HepG2 (cell line): ENCODE data around the gene MYH7. TPM values are rescaled to one million over a fixed set of nuclear protein-coding genes. Genes with fewer than 3 reads are reported as not detected.

Experiments
- ATAC-seq: fragments of 200-7000 bp; cut with Tn5 transposase; 3 replicates; pipeline ENCODE4 v1.9.1; 2020; ENCODE audit warnings: mild to moderate bottlenecking, moderate library complexity
- BruUV-seq: library from RNA; stranded (reverse); fragments of 400-500 nt; replicated peaks from 2 replicates; lab custom pipeline; 2021; lab: Mats Ljungman, UMichigan
- CTCF ChIA-PET: fragments of 300-600 bp; formaldehyde crosslinking; extraction: SDS; loops from one replicate; lab custom pipeline; 2021; ENCODE audit warnings: low total read pairs, inconsistent platforms, low intra/inter-chr PET ratio; lab: Yijun Ruan, JAX
- POLR2A ChIA-PET: fragments of 350-600 bp; sonication (Branson Sonifier 250); formaldehyde crosslinking; loops from one replicate; lab custom pipeline; 2020; ENCODE audit warnings: antibody characterized with exemption, inconsistent platforms; lab: Yijun Ruan, JAX
- DNase-seq: peaks from one replicate; pipeline ENCODE4 v3.0.0-alpha.2; 2015; ENCODE audit warnings: low spot score
- FAIRE-seq: peaks from 3 replicates; lab custom pipeline; 2011; peaks lifted over from hg19 to GRCh38; lab: Jason Lieb, UNC
- H2AFZ ChIP-seq: one replicate; pipeline ENCODE4 v1.6.1; 2011; ENCODE audit warnings: low read length, inconsistent platforms
- H3K27ac ChIP-seq: fragments of 300-600 bp; 3 replicates; pipeline ENCODE4 v1.8.0; 2011; ENCODE audit warnings: mixed run types, mild to moderate bottlenecking, mixed read lengths, low read length, inconsistent platforms; ENCODE audit not compliant: insufficient read depth; ENCODE audit errors: extremely low read length
- H3K27me3 ChIP-seq, 2 experiments: fragments of 200-600 bp in 1 of 2; 2 replicates in 1 of 2; 3 replicates in 1 of 2; pipeline versions ENCODE4 v1.6.0 to v1.8.0; 2011; ENCODE audit warnings: low read length in 2 of 2, mild to moderate bottlenecking in 2 of 2, moderate library complexity in 2 of 2, inconsistent platforms in 1 of 2; ENCODE audit not compliant: insufficient read depth in 2 of 2, control insufficient read depth in 1 of 2
- H3K36me3 ChIP-seq, 2 experiments: fragments of 200-600 bp in 1 of 2; replicated peaks in 1 of 2; 2 replicates in 1 of 2; 3 replicates in 1 of 2; pipeline versions ENCODE4 v1.5.1 to v1.8.0; 2011; ENCODE audit warnings: low read length in 2 of 2, inconsistent platforms in 1 of 2; ENCODE audit not compliant: insufficient read depth in 2 of 2, control insufficient read depth in 1 of 2
- H3K4me1 ChIP-seq: 2 replicates; pipeline ENCODE4 v1.5.1; 2012; ENCODE audit warnings: low read length, inconsistent platforms; ENCODE audit not compliant: insufficient read depth
- H3K4me2 ChIP-seq: 2 replicates; pipeline ENCODE4 v1.6.0; 2011; ENCODE audit warnings: low read depth, low read length, inconsistent platforms
- H3K4me3 ChIP-seq, 3 experiments: fragments of 200-600 bp in 1 of 3; sonication (generic), shearing (Covaris generic) in 1 of 3; replicated peaks in 1 of 3; 2 replicates each; pipeline ENCODE4 v1.5.1; 2011 to 2016; ENCODE audit warnings: low read length in 3 of 3, inconsistent platforms in 2 of 3, low read depth in 2 of 3, mild to moderate bottlenecking in 2 of 3, control low read depth in 1 of 3, mixed read lengths in 1 of 3; ENCODE audit not compliant: insufficient read depth in 1 of 3
- H3K79me2 ChIP-seq: one replicate; pipeline ENCODE4 v1.6.1; 2011; ENCODE audit warnings: low read length, inconsistent platforms; ENCODE audit not compliant: insufficient read depth
- H3K9ac ChIP-seq: 2 replicates; pipeline ENCODE4 v1.6.0; 2011; ENCODE audit warnings: mild to moderate bottlenecking, low read depth, low read length, inconsistent platforms; ENCODE audit not compliant: insufficient read depth
- H3K9me3 ChIP-seq: 2 replicates; pipeline ENCODE4 v1.5.1; 2012; ENCODE audit warnings: mild to moderate bottlenecking, low read length
- H4K20me1 ChIP-seq: 2 replicates; pipeline ENCODE4 v1.6.0; 2011; ENCODE audit warnings: inconsistent platforms, mild to moderate bottlenecking, low read length, moderate library complexity; ENCODE audit not compliant: insufficient read depth
- ARHGAP35 ChIP-seq: sonication (generic); formaldehyde crosslinking; IDR thresholded peaks from 2 replicates; pipeline ENCODE4 v1.9.0; 2022; ENCODE audit warnings: mild to moderate bottlenecking, inconsistent platforms, moderate library complexity, missing genetic modification reagents, borderline replicate concordance
- GABPB1 ChIP-seq: IDR thresholded peaks from 2 replicates; pipeline ENCODE4 v1.6.1; 2016; ENCODE audit warnings: mild to moderate bottlenecking, missing genetic modification reagents, moderate library complexity, missing compliant biosample characterization
- PATZ1 ChIP-seq: sonication (generic); formaldehyde crosslinking; IDR thresholded peaks from 2 replicates; pipeline ENCODE4 v1.4.0; 2020; ENCODE audit warnings: missing genetic modification reagents
- PITX1 ChIP-seq: sonication (generic); formaldehyde crosslinking; IDR thresholded peaks from 2 replicates; pipeline ENCODE4 v1.5.1; 2020; ENCODE audit warnings: mild to moderate bottlenecking, missing genetic modification reagents
- SIX4 ChIP-seq: sonication (generic); formaldehyde crosslinking; IDR thresholded peaks from 2 replicates; pipeline ENCODE4 v1.4.0; 2020; ENCODE audit warnings: missing genetic modification reagents
- ZNF3 ChIP-seq: IDR thresholded peaks from 2 replicates; pipeline ENCODE4 v1.7.0; 2017; ENCODE audit warnings: inconsistent platforms
- ZNF574 ChIP-seq: sonication (generic); formaldehyde crosslinking; IDR thresholded peaks from 2 replicates; pipeline ENCODE4 v1.4.0; 2020; ENCODE audit warnings: missing genetic modification reagents
- ZNF607 ChIP-seq: sonication (generic); formaldehyde crosslinking; IDR thresholded peaks from 2 replicates; pipeline ENCODE4 v1.5.1; 2020; ENCODE audit warnings: missing genetic modification reagents, mild to moderate bottlenecking, borderline replicate concordance
- ZNF646 ChIP-seq: sonication (generic); formaldehyde crosslinking; IDR thresholded peaks from 2 replicates; pipeline ENCODE4 v1.9.0; 2021; ENCODE audit warnings: mild to moderate bottlenecking, missing genetic modification reagents
- ZNF770 ChIP-seq: sonication (generic); formaldehyde crosslinking; IDR thresholded peaks from 2 replicates; pipeline ENCODE4 v1.5.0; 2020; ENCODE audit warnings: mild to moderate bottlenecking, missing genetic modification reagents
- WGBS: methylation state at CpG from one replicate; pipeline ENCODE4 v1.1.6; 2017; ENCODE audit warnings: low lambda C conversion rate; 5-methylcytosine and 5-hydroxymethylcytosine counted together
- in situ Hi-C: cut with HindIII; loops from 2 replicates; pipeline ENCODE4 v1.10.0; 2017; ENCODE audit warnings: low pct_unique_long_range_greater_than_20kb; ENCODE audit not compliant: extremely low pct_ligation_motif_present
- intact Hi-C: fragments of 100-400 bp; cut with micrococcal nuclease; formaldehyde crosslinking; loops from one replicate; pipeline ENCODE4 v1.10.0; 2022; ENCODE audit not compliant: unreplicated experiment
- polyA plus RNA-seq, 8 experiments: library from polyadenylated mRNA; depleted of rRNA in 3 of 8; stranded (reverse) in 7 of 8; unstranded in 1 of 8; fragments of >200 nt; fragmentation: Illumina TruSeq in 4 of 8; extraction: Trizol in 4 of 8; gene quantifications; 2 replicates each; pipeline versions ENCODE4 v1.2.1 to v1.2.3, GENCODE V29; 2011 to 2016; ENCODE audit warnings: low read depth in 4 of 8, missing spikeins in 1 of 8, mixed read lengths in 1 of 8; ENCODE audit not compliant: insufficient read depth in 1 of 8
- total RNA-seq, 5 experiments: library from RNA; depleted of rRNA; stranded (reverse); fragments of >200 nt; fragmentation: Illumina TruSeq; extraction: Trizol; gene quantifications; 2 replicates each; pipeline ENCODE4 v1.2.3, GENCODE V29; 2016; ENCODE audit warnings: low read depth in 1 of 5

Gene MYH7
- total and polyA plus RNA-seq, 2 of the 13 experiments (the other 11 are each of a cell fraction or from before 2014, with no cell fraction given): 0.04 TPM; not detected in 1

DNA sequence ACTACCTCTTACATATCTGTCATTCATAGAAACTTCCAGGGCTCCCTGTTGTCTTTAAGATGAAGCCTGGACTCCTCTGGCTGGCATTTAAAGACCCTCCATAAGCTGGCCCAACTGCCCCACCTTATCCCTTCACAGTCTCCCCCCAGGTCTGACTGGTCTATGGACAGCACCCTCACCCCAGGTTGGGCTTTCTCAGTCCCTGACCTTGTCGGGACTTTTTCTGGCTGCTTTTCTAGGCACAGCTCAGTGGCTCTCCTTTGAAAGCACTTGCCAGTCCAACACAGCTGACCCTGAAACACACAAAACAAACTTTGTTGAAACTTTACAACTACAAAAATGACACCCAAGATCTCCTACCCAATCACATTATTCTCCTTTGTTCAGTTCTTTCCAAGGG lies 13.9 kb upstream of the MYH7 start:
- no TSS peak for BruUV-seq
- Histone ChIP-seq H3K9ac (no peak overlapping the region), H3K4me1 (peaks cover 20% of the 10 kb centered on the region), H3K36me3 (no peaks in the 10 kb centered on the region), H3K27ac (no peak overlapping the region), H3K27me3 (0 out of 5 replicates have a peak, but pooled peaks cover 0 to 4% of the 10 kb centered on the region in 2 experiments), H4K20me1 (no peaks in the 10 kb centered on the region), H3K9me3 (no peaks in the 10 kb centered on the region), H3K4me2 (no peak overlapping the region), H3K4me3 (no peak overlapping the region), H3K79me2 (no peaks in the 10 kb centered on the region), H2AFZ (no peak overlapping the region)
- ATAC-seq: no peak; the same call in 2 of the 3 replicates
- ChIA-PET CTCF (no interaction called here), POLR2A (interaction anchor here (0.9 kb wide), 1 partner anchor 164 kb away, joined by 3 read pairs; the partner anchor contains the start of gene HOMEZ)
- intact Hi-C loops (no loop called here), in situ Hi-C loops (no loop called here)
- no peak for DNase-seq
- TF ChIP-seq PATZ1 (CRISPR knock-in tag) (no peak), SIX4 (CRISPR knock-in tag) (no peak), PITX1 (CRISPR knock-in tag) (no peak), ZNF3 (CRISPR knock-in tag) (no peak), ARHGAP35 (no peak), ZNF574 (no peak), GABPB1 (CRISPR knock-in tag) (no peak), ZNF607 (CRISPR knock-in tag) (no peak), ZNF770 (no peak), ZNF646 (CRISPR knock-in tag) (no peak)
- WGBS: 3% methylated on average over 1 of the region's 1 CpG
- no peak for FAIRE-seq
